UCSD-AML1 (cell line): Measurements from ENCODE around the gene BAZ2B.
"Not testable (repeated sequence)": the region's sequence is repeated elsewhere in the genome, so short reads cannot be mapped to it uniquely, and the experiment has no call there.

Experiments used
- DNase-seq: peaks from one replicate; lab custom pipeline; 2025; ENCODE audit not compliant: unreplicated experiment; lab: John Stamatoyannopoulos, UW

Gene BAZ2B

GRCh38 chr2:159542101-159542500 lies 74.2 kb downstream of the BAZ2B start:
- no peak for DNase-seq

GRCh38 chr2:159539701-159540100 lies 76.6 kb downstream of the BAZ2B start:
- DNase-seq, result no peak

- no peak for DNase-seq
Observed at GRCh38 chr2:159538801-159539200, 77.5 kb downstream of the BAZ2B start.

- not testable (repeated sequence) for DNase-seq
Observed at GRCh38 chr2:159535261-159535660, 81.1 kb downstream of the BAZ2B start.

- no peak for DNase-seq
Observed at GRCh38 chr2:159531475-159531874, 84.9 kb downstream of the BAZ2B start.

- no peak for DNase-seq
Observed at GRCh38 chr2:159526433-159526832, 89.9 kb downstream of the BAZ2B start.

GRCh38 chr2:159525012-159525411 lies 91.3 kb downstream of the BAZ2B start:
- no peak for DNase-seq

- no peak for DNase-seq
Observed at GRCh38 chr2:159521272-159521671, 95.1 kb downstream of the BAZ2B start.

- no peak for DNase-seq
Observed at GRCh38 chr2:159518321-159519005, 97.9 kb downstream of the BAZ2B start.

GRCh38 chr2:159516241-159516758 lies 100.0 kb downstream of the BAZ2B start:
- DNase-seq, result no peak

- DNase-seq, result no peak
Observed at GRCh38 chr2:159515441-159515840, 100.9 kb downstream of the BAZ2B start.

- no peak for DNase-seq
Observed at GRCh38 chr2:159513745-159514144, 102.6 kb downstream of the BAZ2B start.

GRCh38 chr2:159508140-159508539 lies 108.2 kb downstream of the BAZ2B start:
- no peak for DNase-seq

GRCh38 chr2:159506764-159507440 lies 109.4 kb downstream of the BAZ2B start:
- DNase-seq, result no peak

- no peak for DNase-seq
Observed at GRCh38 chr2:159506202-159506601, 110.1 kb downstream of the BAZ2B start.

- no peak for DNase-seq
Observed at GRCh38 chr2:159505196-159505595, 111.2 kb downstream of the BAZ2B start.

GRCh38 chr2:159501743-159502142 lies 114.6 kb downstream of the BAZ2B start:
- DNase-seq, result no peak

- DNase-seq, result no peak
Observed at GRCh38 chr2:159497847-159498246, 118.5 kb downstream of the BAZ2B start.

- peak; percentile 37 for DNase-seq
Observed at GRCh38 chr2:159497256-159497655, 119.1 kb downstream of the BAZ2B start.

GRCh38 chr2:159489476-159489875 lies 126.9 kb downstream of the BAZ2B start:
- no peak for DNase-seq

GRCh38 chr2:159484532-159484931 lies 131.8 kb downstream of the BAZ2B start:
- no peak for DNase-seq

GRCh38 chr2:159476329-159476728 lies 140.0 kb downstream of the BAZ2B start:
- DNase-seq, result no peak
